Heart right ventricle (tissue), 16 donors: Measurements from ENCODE around the gene ERCC4. TPM values are rescaled to one million over a fixed set of nuclear protein-coding genes. Genes with fewer than 3 reads are reported as not detected.

Source experiments
- ATAC-seq, 8 donors: fragments of 200-7000 bp; cut with Tn5 transposase; one replicate each; pipeline ENCODE4 v1.9.1; 2020; ENCODE audit warnings: mild to moderate bottlenecking in 8 of 8, moderate library complexity in 8 of 8, moderate number of reproducible peaks in 1 of 8
- DNase-seq, 2 donors: peaks; one replicate each; pipeline ENCODE4 v3.0.0-alpha.2; 2020
- H3K27ac ChIP-seq, 10 donors: fragments of 200-600 bp; sonication (generic) in 2 of 10; one replicate each; pipeline versions ENCODE4 v1.5.0 to v1.8.0; 2020 to 2022; ENCODE audit warnings: mild to moderate bottlenecking in 3 of 10
- H3K27me3 ChIP-seq, 7 donors: fragments of 200-600 bp; one replicate each; pipeline ENCODE4 v1.8.0; 2021 to 2022; ENCODE audit warnings: mild to moderate bottlenecking in 2 of 7
- H3K36me3 ChIP-seq, 9 donors: fragments of 200-600 bp; sonication (generic) in 1 of 9; one replicate each; pipeline versions ENCODE4 v1.5.0 to v1.8.0; 2020 to 2022; ENCODE audit warnings: mild to moderate bottlenecking in 2 of 9
- H3K4me1 ChIP-seq, 9 donors: fragments of 200-600 bp; sonication (generic) in 1 of 9; one replicate each; pipeline versions ENCODE4 v1.5.0 to v1.8.0; 2020 to 2022; ENCODE audit warnings: mild to moderate bottlenecking in 4 of 9
- H3K4me3 ChIP-seq, 10 donors: fragments of 200-600 bp; sonication (generic) in 2 of 10; one replicate each; pipeline versions ENCODE4 v1.5.0 to v1.8.0; 2020 to 2022; ENCODE audit warnings: mild to moderate bottlenecking in 7 of 10, moderate library complexity in 2 of 10
- H3K9me3 ChIP-seq, 11 donors: fragments of 200-600 bp in 10 of 11; sonication (generic) in 2 of 11; one replicate each; pipeline versions ENCODE4 v1.5.0 to v1.8.0; 2013 to 2022; ENCODE audit warnings: mild to moderate bottlenecking in 2 of 11, control low read depth in 1 of 11, moderate library complexity in 1 of 11
- WGBS, 2 donors: extraction: QIAGEN DNeasy Blood & Tissue Kit; methylation state at CpG; one replicate each; pipeline ENCODE4 v1.1.7; 2013; ENCODE audit warnings: inconsistent platforms in 1 of 2; 5-methylcytosine and 5-hydroxymethylcytosine counted together
- intact Hi-C, 10 donors: fragments of 100-400 bp; cut with DNase I; formaldehyde crosslinking; loops; one replicate each; pipeline versions ENCODE4 v1.11.1 to v1.14.2; 2022
- polyA plus RNA-seq, 2 donors: library from polyadenylated mRNA; stranded (reverse); fragments of 200-250 nt; gene quantifications; one replicate each; pipeline ENCODE4 v1.2.3, GENCODE V29; 2013
- total RNA-seq, 10 donors: library from RNA; stranded (reverse); fragmentation: NEBNext Ultra II Directional in 3 of 10; extraction: Animal tissue kit (Norgen Biotek cat#: 25700) in 3 of 10; gene quantifications; one replicate each; pipeline versions ENCODE4 v1.2.1 to v1.2.4, GENCODE V29; 2021 to 2023
- TF ChIP-seq, protein P1 (sequence below), 9 donors: fragments of 200-600 bp; sonication (generic) in 2 of 9; IDR thresholded peaks; one replicate each; pipeline versions ENCODE4 v1.5.0 to v1.8.0; 2021 to 2022; ENCODE audit warnings: antibody characterized with exemption in 9 of 9, mild to moderate bottlenecking in 5 of 9, moderate library complexity in 1 of 9
- donor health status: Arrhythmogenic right ventricular cardiomyopathy.
- donor health status: ischemic (EF 13 %, LVEDD 7.1; RV severe dilation, severe dysfunction).
- donor health status: healthy with polysubstance abuse.
- donor health status: DM: no; HTN: yes; CAD: no.
- donor health status: DM: no; HTN: no; CAD: no.
- donor health status: ischemic (EF 25% LVEDD 6.9; RV normal size, moderate dysfunction).
- donor health status: ischemic (EF 25% LVEDD 5.7; RV mildly dilated, moderate dysfunction).
- donor health status: healthy.
- donor health status: DM: yes; HTN: yes; CAD: no.
- donor health status: Ischemic cardiomyopathy.
- donor health status: ischemic (EF 35%, LVEDD 5.7; RV mildly dilated, moderate dysfunction).
- donor health status: nonischemic (EF 11% LVEDD 7.7; RV severe dilation, severe dysfunction).
- donor health status: DM: yes; HTN: yes; CAD: no.
- donor health status: PGD.
- donor health status: ischemic (EF 29% LVEDD 5.4; RV normal size, mild dysfunction).
- donor health status: nonischemic (EF 23%, LVEDD 6.1; RV moderate dilation, normal function).

The ERCC4 gene
- total and polyA plus RNA-seq, 12 donors = 1.3 to 13.1 (median 8.9) TPM

GRCh38 chr16:13936596-13937081 is 16.7 kb downstream of the ERCC4 start:
- Histone ChIP-seq H3K36me3 (peaks cover 0 to 93% (median 16%) of the 10 kb centered on the region in 9 donors), H3K27ac (peak overlapping the region in 2 of 10 donors; percentile 6 to 48), H3K4me3 (no peak overlapping the region), H3K4me1 (peaks cover 0 to 21% (median 9%) of the 10 kb centered on the region in 9 donors), H3K9me3 (no peaks in the 10 kb centered on the region), H3K27me3 (no peaks in the 10 kb centered on the region)
- intact Hi-C loops = loop anchor here in 5 of 10 donors (5.0 to 10.0 kb wide), 7 partner anchors 61 to 306 kb away; partner anchors contain the start of gene MRTFB (in 2 of the 5)
- DNase-seq (no peak), ATAC-seq (peak in 2 of 8 donors; percentile 68 to 75)
- TF ChIP-seq, protein P1, sequence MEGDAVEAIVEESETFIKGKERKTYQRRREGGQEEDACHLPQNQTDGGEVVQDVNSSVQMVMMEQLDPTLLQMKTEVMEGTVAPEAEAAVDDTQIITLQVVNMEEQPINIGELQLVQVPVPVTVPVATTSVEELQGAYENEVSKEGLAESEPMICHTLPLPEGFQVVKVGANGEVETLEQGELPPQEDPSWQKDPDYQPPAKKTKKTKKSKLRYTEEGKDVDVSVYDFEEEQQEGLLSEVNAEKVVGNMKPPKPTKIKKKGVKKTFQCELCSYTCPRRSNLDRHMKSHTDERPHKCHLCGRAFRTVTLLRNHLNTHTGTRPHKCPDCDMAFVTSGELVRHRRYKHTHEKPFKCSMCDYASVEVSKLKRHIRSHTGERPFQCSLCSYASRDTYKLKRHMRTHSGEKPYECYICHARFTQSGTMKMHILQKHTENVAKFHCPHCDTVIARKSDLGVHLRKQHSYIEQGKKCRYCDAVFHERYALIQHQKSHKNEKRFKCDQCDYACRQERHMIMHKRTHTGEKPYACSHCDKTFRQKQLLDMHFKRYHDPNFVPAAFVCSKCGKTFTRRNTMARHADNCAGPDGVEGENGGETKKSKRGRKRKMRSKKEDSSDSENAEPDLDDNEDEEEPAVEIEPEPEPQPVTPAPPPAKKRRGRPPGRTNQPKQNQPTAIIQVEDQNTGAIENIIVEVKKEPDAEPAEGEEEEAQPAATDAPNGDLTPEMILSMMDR (IDR thresholded peaks at IDR 0.05) = no peak
- WGBS, 2 donors = 50 to 67% methylated on average over 3 of the region's 3 CpGs

GRCh38 chr16:13937411-13937810 is 17.5 kb downstream of the ERCC4 start:
- intact Hi-C loops = loop anchor here in 5 of 10 donors (5.0 to 10.0 kb wide), 7 partner anchors 60 to 305 kb away; partner anchors contain the start of gene MRTFB (in 2 of the 5)
- H3K36me3 ChIP-seq = peaks cover 0 to 85% (median 18%) of the 10 kb centered on the region in 9 donors

GRCh38 chr16:13938480-13938879 is 18.5 kb downstream of the ERCC4 start:
- DNase-seq (no peak), ATAC-seq (peak in 7 of 8 donors; percentile 62 to 89 (median 80))
- intact Hi-C loops = loop anchor here in 5 of 10 donors (5.0 to 10.0 kb wide), 7 partner anchors 59 to 304 kb away; partner anchors contain the start of gene MRTFB (in 2 of the 5)
- peak overlapping the region in 2 of 10 donors; percentile 7 to 33 for H3K27ac ChIP-seq
- TF ChIP-seq, protein P1 (IDR thresholded peaks at IDR 0.05) = no peak
- H3K4me1 ChIP-seq = peaks cover 0 to 21% (median 9%) of the 10 kb centered on the region in 9 donors
- H3K9me3 ChIP-seq = no peaks in the 10 kb centered on the region
- WGBS, 2 donors = 58 to 71% methylated on average over 4 of the region's 4 CpGs
- H3K36me3 ChIP-seq = peaks cover 0 to 74% (median 16%) of the 10 kb centered on the region in 9 donors
- H3K4me3 ChIP-seq = no peak overlapping the region
- H3K27me3 ChIP-seq = no peaks in the 10 kb centered on the region

More at GRCh38 chr16:13937411-13937810, 17.5 kb downstream of the ERCC4 start:
- no peaks in the 10 kb centered on the region for H3K27me3 ChIP-seq
- TF ChIP-seq, protein P1 (IDR thresholded peaks at IDR 0.05) = no peak
- no peak overlapping the region for H3K27ac ChIP-seq
- 95 to 97% methylated on average over 5 of the region's 5 CpGs for WGBS, 2 donors
- ATAC-seq (no peak), DNase-seq (no peak)
- H3K4me1 ChIP-seq = peaks cover 0 to 21% (median 9%) of the 10 kb centered on the region in 9 donors
- H3K9me3 ChIP-seq = no peaks in the 10 kb centered on the region
- no peak overlapping the region for H3K4me3 ChIP-seq

DNA sequence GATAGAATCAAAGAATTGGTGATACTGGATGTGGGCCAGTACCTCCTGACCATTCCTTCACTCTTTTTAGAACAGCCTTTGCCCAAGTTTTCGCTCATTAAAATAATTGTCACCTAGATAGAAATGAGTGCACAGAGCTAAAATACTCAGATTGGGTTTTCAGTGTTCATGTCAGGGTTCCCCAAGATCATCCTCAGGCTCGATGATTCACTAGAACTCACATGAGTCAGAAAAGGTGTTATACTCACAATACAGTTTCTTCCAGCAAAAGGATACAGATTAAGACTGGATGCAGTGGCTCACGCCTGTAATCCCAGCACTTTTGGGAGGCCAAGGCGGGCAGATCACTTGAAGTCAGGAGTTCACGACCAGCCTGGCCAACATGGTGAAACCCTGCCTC is 19.9 kb downstream of the ERCC4 start:
- Histone ChIP-seq H3K36me3 (peaks cover 0 to 66% (median 16%) of the 10 kb centered on the region in 9 donors), H3K27ac (no peak overlapping the region), H3K27me3 (no peaks in the 10 kb centered on the region), H3K4me1 (peaks cover 0 to 21% (median 9%) of the 10 kb centered on the region in 9 donors), H3K4me3 (no peak overlapping the region), H3K9me3 (no peaks in the 10 kb centered on the region)
- no peak for ATAC-seq
- TF ChIP-seq, protein P1 (IDR thresholded peaks at IDR 0.05) = no peak
- WGBS, 2 donors = 97 to 98% methylated on average over 5 of the region's 5 CpGs
- intact Hi-C loops = loop anchor here in 6 of 10 donors (5.0 to 10.0 kb wide), 8 partner anchors 47 to 302 kb away; partner anchors contain the start of gene MRTFB (in 2 of the 6)
- no peak for DNase-seq
